Measurements from ENCODE around the gene INCENP.

The INCENP gene

GRCh38 chr11:62152245-62153086 is 28.7 kb downstream of the INCENP start:
- peak in 1 of 2 donors; percentile 43 for DNase-seq
- H3K4me1 ChIP-seq = no peaks in the 10 kb centered on the region
- H3K27ac ChIP-seq = no peak overlapping the region
- H3K36me3 ChIP-seq = peaks cover 37 to 57% (median 50%) of the 10 kb centered on the region in 3 donors
- TF ChIP-seq CTCF (IDR thresholded peaks at IDR 0.05) = no peak
- H3K9me3 ChIP-seq = no peaks in the 10 kb centered on the region
- H3K27me3 ChIP-seq = no peaks in the 10 kb centered on the region
- intact Hi-C loops (cut with DNase I; ENCODE audit: low total_unique reads) = no loop called here
- H3K4me3 ChIP-seq = no peak overlapping the region

GRCh38 chr11:62153087-62153395 is 29.2 kb downstream of the INCENP start:
- no peak for TF ChIP-seq CTCF (IDR thresholded peaks at IDR 0.05)
- no peak for DNase-seq
- Histone ChIP-seq H3K4me3 (no peak overlapping the region), H3K4me1 (no peaks in the 10 kb centered on the region), H3K36me3 (peaks cover 33 to 51% (median 46%) of the 10 kb centered on the region in 3 donors), H3K9me3 (no peaks in the 10 kb centered on the region), H3K27me3 (no peaks in the 10 kb centered on the region), H3K27ac (no peak overlapping the region)
- intact Hi-C loops (cut with DNase I; ENCODE audit: low total_unique reads) = no loop called here

GRCh38 chr11:62153617-62154016 is 29.8 kb downstream of the INCENP start:
- TF ChIP-seq CTCF (IDR thresholded peaks at IDR 0.05) = no peak
- Histone ChIP-seq H3K9me3 (no peaks in the 10 kb centered on the region), H3K4me1 (no peaks in the 10 kb centered on the region), H3K27ac (no peak overlapping the region), H3K27me3 (no peaks in the 10 kb centered on the region), H3K4me3 (no peak overlapping the region), H3K36me3 (peaks cover 27 to 45% (median 40%) of the 10 kb centered on the region in 3 donors)
- intact Hi-C loops (cut with DNase I; ENCODE audit: low total_unique reads) = no loop called here
- no peak for DNase-seq

- H3K27ac ChIP-seq = no peak overlapping the region
- no peaks in the 10 kb centered on the region for H3K4me1 ChIP-seq
- H3K9me3 ChIP-seq = no peaks in the 10 kb centered on the region
- H3K36me3 ChIP-seq = peaks cover 0 to 6% (median 3%) of the 10 kb centered on the region in 3 donors
- TF ChIP-seq CTCF (IDR thresholded peaks at IDR 0.05) = no peak
- H3K4me3 ChIP-seq = no peak overlapping the region
- no peaks in the 10 kb centered on the region for H3K27me3 ChIP-seq
- DNase-seq = peak in 1 of 2 donors; percentile 28
- intact Hi-C loops (cut with DNase I; ENCODE audit: low total_unique reads) = no loop called here
Observed at GRCh38 chr11:62157603-62158002, 33.8 kb downstream of the INCENP start.

- intact Hi-C loops (cut with DNase I; ENCODE audit: low total_unique reads) = loop anchor here (5.0 kb wide), 1 partner anchor 151 kb away; no protein-coding TSS in a partner anchor
- Histone ChIP-seq H3K9me3 (no peaks in the 10 kb centered on the region), H3K27ac (no peak overlapping the region), H3K36me3 (no peaks in the 10 kb centered on the region), H3K27me3 (peaks cover 0 to 28% of the 10 kb centered on the region in 2 donors), H3K4me1 (no peaks in the 10 kb centered on the region), H3K4me3 (no peak overlapping the region)
- DNase-seq = no peak
- no peak for TF ChIP-seq CTCF (IDR thresholded peaks at IDR 0.05)
Observed at GRCh38 chr11:62166371-62166770, 42.6 kb downstream of the INCENP start.
